GM18520 (cell line): ENCODE measurements around the gene SAFB.

Source experiments
- ATAC-seq: cut with Tn5 transposase; IDR thresholded peaks from one replicate; pipeline ENCODE4 v1.9.1; 2021; ENCODE audit not compliant: unreplicated experiment

The SAFB gene

DNA sequence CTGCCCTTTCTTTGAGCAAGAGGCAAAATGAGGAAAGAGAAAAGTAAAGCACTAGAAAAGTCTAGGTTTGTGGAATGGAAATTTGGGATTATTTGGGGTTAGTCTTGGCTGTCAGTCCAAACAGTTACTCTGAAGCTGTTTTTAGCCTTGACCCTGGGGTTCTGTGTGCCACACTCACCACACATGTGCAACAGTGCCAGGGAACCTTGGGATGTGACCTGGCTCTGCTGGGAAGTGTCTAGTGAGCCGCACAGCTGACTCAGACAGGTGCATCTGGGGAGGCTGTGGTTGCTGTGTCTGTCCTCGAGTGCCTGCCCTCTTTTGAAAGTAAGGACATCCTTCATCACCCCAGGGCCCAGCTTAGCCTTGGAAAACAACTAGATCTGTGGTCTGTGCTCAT lies 41.6 kb downstream of the SAFB start:
- ATAC-seq: no peak

DNA sequence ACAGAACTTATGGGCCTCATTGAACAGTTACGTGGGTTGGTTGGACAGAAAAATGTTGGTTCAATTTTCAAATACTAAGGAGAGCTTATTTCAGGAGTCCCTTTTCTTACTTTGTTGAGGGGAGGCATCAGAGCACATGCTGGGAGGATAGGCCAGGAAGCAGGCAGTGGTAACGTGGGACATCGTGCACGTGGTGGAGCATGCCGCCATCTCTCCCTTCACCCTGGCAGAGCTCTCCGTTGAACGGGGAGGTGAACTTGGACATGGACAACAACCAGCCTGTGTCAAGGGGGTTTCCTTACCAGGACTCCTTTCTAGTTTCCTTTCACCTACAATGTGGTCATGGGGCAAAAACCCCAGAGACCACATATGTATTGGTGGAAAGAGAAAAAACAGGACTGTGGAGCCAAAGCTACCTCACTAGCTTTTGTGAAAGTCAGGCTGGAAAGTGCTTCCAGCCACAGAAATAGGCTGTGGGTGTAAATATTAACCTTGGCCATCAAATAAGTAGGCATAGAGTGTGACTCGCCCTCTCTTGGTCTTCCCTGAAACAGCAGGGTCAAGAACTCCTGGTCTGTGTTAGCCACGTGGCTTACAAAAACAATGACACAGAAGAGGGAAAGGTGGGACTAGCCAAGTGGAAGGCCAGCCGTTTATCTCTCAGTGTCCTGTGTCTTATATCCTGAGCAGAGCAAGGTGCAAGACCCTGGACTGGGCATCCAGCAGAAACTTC lies 43.1 kb downstream of the SAFB start:
- no peak for ATAC-seq

DNA sequence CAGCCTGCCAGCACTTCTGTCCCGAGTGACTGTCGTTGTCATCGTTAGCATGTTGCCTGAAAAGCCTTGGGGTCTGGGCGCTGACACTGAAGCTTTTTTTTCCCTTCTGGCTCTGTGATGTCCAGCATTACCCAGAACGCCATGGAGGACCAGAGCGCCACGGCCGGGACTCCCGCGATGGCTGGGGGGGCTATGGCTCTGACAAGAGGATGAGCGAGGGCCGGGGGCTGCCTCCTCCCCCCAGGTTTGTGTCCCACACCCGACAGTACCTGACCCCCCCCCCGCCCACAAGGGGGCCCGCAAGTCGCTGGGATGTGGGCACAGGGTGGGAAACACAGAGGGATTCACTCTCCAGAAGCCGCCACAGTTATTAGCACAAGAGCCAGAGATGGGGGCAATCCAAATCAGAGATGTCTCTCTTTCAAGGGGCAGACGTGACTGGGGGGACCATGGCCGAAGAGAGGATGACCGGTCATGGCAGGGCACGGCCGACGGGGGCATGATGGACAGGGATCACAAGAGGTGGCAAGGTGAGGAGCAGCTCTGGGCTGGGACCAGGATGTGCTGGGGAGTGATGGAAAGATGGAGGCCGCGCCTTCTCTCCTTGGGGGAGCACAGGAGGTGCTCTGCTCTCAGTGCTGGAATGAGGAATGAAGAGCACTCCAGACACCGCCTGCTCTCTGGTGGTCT lies 44.2 kb downstream of the SAFB start:
- no peak for ATAC-seq

DNA sequence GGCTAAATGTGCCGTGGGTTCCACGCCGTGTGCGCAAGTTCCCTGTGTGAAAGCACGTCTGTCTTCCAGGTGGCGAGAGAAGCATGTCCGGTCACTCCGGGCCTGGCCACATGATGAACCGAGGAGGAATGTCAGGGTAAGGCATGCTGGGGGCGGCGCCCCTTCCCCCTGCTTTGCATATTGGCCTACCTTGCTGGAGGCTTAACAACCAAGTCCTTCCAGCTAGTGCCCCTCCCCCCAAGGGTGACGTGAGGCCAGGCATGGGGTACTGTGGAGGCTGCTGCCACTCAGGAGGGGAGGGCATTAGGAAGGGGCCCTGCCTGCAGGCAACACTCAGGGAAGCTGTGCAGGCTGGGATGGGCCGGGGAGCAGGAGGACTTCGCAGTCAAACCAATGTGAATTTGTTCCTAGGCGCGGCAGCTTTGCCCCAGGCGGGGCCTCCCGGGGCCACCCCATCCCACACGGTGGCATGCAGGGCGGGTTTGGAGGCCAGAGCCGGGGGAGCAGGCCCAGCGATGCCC lies 44.9 kb downstream of the SAFB start:
- no peak for ATAC-seq

DNA sequence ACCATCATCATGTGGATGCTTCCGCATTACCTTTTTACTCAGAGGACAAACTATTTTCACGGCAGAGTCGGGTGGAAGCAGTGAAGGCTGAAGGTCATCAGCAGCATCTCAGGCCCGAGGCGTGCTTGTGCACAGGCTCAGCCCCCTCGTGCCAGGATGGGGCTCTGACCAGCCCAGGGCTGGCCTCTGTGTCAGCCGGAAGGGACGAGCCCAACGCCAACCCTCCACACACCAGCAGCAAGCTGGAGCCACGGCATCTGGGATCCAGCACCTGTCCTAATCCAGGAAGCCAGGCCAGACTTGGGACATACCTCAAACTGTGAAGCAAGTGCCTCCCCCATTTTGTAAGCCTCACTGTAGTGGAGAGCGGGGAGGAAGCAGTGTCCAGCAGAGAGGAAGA lies 46.3 kb downstream of the SAFB start:
- no peak for ATAC-seq

DNA sequence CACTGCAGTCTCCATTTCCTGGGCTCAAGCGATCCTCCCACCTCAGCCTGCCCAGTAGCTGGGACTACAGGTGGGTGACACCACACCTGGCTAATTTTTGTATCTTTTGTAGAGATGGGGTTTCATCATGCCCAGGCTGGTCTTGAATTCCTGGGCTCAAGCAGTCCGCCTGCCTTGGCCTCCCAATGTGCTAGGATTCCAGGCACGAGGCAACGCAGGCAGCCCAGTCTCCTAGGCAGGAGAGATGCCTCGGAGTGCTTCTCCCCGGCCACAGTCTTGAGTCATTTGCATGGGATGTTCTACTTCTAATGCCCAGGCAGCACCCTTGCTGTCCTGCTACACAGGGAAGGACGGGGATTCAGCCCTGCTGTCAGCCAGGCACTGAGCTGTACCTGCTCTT lies 48.7 kb downstream of the SAFB start:
- ATAC-seq: no peak

DNA sequence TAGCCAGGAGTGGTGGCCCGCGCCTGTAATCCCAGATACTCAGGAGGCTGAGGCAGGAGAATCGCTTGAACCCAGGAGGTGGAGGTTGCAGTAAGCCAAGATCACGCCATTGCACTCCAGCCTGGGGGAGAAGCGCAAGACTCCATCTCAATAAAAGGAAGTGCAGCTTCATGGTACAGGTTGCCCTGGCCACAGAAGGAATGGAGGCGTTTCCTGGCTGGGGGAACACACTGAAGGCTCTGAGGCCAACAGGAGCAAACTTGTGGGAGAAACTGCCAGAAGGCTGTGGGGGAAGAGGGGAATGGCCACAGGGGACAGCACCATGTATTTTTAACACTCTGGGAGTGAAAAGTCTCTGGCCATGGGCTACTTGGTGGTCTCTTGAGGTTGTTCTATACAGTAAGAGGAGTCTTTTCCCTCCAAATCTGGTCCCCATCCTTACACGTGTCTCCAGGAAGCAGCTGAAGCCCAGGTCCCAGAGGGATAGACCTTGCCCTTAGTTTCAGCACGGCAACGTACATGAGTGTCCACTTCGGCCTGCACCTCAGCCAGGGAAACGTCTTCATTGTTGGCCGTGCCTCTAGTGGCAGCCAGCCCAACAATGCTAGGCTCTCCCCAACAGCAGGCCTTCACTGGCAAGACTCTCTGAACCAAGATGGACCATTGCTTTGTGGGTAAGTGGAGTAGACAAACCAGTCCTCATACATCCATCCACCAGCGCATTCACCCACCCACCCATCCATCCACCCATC lies 50.0 kb downstream of the SAFB start:
- ATAC-seq: no peak

DNA sequence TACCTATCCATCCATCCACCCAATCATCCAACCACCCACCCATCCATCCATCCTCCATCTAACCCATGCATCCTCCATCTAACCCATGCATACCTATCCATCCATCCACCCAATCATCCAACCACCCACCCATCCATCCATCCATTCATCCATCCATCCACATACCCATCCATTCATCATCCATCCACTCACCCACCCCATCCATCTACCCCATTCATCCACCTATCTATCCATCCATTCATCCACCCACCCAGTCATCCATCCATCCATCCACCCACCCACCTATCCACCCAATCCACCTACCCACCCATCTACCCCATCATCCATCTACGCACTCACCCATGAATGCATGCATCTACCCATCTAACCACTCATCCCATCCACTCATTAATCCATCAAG lies 50.9 kb downstream of the SAFB start:
- ATAC-seq: no peak

DNA sequence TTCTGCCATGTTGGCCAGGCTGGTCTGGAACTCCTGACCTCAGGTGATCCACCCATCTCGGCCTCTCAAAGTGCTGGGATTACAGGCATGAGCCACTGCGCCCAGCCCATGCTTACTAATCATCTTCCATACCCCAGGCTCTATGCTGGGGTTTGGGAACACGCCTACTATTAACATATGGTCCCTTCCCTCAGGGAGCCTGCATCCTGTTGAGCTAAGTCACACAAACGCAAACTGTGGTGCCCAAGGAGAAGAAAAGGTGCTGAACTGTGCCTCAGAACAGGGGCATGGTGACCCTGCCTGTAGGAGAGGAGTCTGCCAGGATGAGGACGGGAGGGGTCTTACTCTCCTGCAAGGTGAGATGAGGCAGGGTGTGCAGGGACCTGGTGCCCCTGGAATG lies 51.8 kb downstream of the SAFB start:
- no peak for ATAC-seq

DNA sequence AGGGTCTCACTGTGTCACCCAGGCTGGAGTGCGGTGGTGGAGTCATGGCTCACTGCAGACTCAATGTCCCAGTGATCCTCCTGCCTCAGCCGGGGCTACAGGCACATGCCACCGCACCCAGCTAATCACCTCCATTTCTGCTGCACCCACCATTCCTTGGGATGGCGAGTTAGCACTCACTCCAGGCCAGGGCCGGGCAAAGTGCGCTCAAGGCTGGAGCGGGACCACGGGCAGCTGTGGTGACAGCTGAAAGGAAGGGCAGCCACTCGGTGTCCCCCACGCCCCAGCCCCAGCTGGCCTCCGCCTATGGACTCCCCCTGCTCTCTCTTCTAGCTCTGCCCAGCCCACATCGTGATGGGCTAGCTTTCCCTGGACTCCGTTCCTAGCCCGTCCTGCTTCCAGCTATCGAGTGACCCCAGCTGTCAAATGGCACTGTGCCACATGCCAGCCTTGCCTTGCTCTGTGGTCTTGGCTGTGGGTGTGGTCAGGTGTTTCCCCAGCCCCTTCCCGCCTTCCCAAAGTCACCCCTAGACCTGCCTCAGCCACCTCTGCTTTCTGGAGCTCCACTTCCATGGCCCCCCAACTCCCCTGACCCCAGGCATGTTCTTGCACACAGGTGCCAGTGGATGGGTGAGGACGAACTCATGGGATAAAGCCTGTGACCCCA lies 53.4 kb downstream of the SAFB start:
- ATAC-seq: no peak

DNA sequence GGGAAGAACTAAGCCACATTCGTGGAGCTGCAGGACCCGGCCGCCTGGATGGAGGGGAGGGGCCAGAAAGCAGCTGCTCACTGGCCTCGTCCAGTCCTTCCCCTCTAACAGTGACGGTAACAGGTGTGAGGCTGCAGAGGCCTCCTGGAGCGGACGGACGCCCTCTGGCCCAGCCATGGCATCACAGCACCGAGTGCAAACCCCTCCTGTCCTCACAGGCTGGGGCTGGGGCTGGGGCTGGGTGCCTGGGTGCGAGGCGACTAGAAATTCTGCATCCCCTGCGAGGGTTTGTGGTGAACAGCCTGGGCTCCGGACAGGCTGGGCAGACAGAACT lies 53.9 kb downstream of the SAFB start:
- no peak for ATAC-seq

DNA sequence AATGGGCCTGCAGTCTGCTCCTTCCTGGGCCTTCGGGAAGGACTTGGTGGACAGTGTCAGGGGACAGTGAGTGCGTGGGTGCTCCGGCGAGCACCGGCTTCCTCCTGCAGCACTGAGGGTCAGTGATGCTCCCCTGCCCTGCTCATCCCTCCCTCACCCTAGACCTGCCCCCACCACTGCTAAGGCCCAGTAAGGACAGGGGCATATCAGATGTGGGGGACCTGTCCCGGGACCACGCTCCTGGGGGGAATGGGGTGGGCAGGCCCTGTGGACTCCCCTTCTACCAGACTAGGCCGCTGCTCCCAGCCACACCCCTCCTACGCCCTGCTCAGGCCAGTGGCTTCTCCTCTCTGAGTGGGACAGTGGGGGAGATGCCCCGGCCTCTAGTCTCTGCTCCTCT lies 54.3 kb downstream of the SAFB start:
- ATAC-seq: no peak

DNA sequence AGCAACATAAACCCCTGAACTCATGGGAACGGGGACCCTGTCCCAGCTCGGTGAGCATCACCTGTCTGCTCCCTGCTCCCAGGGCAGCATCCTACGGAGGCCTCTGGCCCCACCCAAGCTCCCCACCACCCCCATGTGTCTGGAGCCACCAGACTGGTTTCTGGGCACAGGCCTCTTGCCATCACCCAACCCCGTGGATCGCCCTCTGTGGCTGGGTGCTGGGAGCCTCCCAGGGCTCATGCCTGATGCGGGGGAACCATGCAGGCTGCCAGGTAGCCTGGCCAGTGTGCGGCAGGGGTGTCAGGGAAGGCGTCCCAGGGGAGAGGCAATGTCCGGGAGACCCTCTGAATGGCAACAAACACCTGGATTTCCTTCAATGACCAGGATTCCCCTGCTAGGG lies 54.7 kb downstream of the SAFB start:
- ATAC-seq: no peak

DNA sequence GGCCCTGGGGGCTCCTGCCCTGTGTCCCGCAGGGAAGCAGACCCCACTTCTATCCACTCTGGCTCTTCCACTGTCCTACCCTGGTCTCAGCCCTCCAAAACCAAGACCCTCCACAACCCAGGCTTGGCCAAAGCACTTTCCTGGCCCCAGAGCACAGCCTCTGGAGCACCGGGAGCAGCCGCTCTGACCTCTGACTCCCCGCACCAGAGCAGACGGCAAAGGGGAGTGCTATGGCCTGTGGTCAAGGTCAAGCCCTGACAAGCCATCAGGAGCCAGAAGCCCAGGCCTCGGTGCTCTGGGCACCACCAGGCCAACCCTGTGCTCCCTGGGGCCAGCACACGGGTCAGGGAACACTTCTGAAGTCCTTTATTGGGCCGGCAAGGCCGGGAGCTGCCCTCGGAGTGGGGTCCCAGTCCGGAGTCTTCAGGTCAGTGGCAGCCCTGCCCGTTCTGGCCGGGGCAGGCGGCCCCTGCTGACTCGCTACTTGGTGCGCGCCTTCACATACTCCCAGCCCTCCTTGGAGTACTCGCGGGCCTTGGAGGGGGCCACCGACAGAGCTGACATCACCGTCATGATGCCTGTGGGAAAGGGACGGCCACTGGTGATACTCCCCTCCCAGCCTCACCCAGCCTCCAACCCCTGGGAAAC lies 55.3 kb downstream of the SAFB start:
- no peak for ATAC-seq

DNA sequence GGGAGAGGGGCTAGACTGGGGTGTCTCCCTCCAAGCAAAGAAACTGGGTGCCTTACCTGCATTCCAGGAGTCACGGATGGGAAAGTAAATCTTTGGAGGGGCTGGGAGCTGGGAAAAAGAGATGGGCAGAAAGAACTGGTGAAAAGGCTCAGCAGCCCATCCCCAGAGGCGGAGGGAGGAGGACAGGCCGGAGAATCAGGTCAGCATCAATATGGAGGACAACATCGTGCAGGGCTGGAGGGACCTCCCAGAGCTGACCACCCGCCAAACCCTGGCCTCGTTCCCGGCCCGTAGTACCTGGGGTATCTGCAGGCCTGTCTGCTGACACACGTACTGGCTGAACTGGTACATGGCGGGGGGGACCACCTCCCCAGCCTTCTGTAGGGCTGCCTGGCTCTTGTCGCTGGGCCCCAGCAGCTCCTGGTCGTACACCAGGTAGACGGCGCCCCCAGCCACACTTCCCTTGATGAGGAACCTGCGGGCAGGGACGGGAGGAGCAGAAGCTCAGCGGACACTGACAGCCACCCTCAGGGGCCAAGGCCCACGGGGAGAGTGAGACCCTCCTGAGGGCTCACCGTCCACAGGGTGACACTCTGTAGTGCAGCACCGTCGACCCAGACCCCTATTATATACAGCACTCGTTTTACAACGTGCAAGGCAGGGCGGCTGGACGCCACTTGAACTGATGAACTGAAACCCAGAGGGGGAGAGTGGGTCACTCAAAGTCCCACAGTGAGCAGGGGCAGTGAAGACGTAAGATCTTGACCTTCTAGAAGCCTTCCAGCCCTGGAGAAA lies 56.6 kb downstream of the SAFB start:
- ATAC-seq: no peak

DNA sequence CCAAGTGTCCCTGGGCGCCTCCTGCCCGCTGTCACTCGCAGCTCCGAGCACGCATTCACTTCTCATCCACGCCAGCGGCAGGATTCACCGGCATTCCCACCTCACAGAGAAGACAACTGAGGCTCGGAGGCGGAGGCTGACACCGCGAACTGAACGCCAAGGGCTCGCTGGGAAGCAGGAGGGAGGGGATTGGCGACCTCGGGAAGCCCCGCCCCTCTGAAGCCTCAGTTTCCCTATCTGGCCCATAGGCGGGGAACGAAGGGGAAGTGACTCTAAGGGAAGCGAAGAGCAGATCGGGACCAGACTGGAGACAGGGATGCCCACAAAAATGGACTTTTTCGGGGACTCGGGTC lies 57.2 kb downstream of the SAFB start:
- ATAC-seq: no peak

DNA sequence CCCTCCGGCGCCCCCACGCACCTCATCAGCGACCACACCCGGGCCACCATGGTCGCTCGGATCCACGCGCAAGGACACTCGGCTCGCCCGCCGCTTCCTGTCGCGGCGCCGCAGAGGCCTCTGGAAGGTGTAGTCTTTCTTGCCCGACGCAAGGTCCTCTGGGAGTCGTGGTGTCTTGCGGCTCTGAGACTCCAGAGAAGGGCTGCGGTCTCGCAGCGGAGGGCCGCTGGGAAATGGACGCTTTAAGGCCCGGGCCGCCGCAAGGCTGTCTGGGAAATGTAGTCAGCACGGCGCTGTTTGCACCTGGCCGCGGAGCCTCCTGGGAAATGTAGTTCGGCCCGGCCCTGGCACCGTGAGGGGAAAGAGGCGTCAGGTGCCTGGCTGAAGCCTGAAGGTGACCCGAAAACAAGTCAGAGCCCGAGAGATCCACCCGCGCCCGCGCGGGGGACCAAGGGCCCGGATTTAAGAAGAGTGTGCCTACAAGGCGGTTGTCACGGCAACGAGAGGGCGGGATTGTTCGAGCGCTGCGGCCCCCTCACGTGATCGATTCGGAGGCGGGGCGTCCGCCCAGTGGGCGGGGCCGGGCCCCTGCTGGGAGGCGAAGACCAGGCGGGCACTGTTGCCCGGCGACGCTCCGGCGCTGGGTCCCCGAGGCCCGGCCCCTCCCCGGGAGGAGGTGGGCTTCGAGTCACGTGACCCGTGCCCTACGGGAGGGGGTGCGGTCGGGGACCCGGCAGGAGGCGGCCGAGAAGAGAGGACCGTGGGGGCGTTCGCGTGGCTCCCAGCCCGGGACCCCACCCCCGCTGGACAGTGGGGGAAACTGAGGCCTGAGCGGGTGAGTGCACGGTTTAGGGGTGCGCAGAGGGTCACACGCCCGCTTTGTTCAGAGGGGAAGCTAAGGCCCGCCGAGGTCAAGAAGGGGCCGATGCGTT lies 57.8 kb downstream of the SAFB start, which contains the start of the genes HSD11B1L and MICOS13:
Gene HSD11B1L (plus strand): TSS at position 591 of the 932 bp plus-strand sequence. CDS start 3,806 bp downstream, outside the sequence.
Gene MICOS13 (minus strand): TSS at position 80 of the 932 bp plus-strand sequence. CDS start 30 bp downstream, at position 50.
- peak; percentile 81 for ATAC-seq

DNA sequence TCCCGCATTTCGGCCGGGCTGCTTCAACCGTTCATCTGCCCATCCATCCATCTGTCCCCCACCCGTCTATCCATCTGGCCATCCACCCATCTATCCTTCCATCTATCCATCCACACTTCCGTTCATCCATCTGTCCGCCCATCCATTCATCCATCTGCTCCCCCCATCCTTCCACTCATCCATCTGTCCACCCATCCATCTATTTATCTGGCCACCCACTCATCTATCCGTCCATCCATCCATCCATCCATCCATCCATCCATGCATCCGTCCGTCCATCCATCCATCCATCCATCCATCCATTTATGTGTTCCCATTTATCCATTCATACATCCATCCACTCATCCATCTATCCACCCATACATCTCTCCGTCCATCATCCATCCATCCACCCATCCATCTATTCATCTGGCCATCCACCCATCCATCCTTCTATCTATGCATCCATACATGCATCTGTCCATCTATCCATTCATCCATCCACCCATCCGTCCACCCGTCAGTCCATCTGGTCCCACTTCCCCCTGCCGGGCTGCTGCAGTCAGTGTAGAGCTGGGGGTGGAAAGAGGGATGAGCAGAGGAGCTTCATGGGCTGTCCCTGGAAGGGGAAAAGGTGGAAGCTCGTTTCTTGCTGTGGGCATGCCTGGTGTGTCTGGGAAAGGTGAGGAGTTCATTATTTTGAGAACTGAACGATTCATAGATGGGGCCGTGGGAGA lies 58.7 kb downstream of the SAFB start:
- ATAC-seq: no peak
